Measurements from ENCODE around the gene ANKFY1. TPM values are rescaled to one million over a fixed set of nuclear protein-coding genes. Genes with fewer than 3 reads are reported as not detected.
"Not testable (repeated sequence)": the region's sequence is repeated elsewhere in the genome, so short reads cannot be mapped to it uniquely, and the experiment has no call there.

Gene ANKFY1
- total and polyA plus RNA-seq, 7 donors, result 6.0 to 68.0 (median 52.6) TPM

- Histone ChIP-seq H3K36me3 (peaks cover 9 to 66% (median 26%) of the 10 kb centered on the region in 4 donors), H3K4me1 (peaks cover 0 to 15% (median 7%) of the 10 kb centered on the region in 4 donors), H3K27me3 (no peaks in the 10 kb centered on the region), H3K9me3 (no peaks in the 10 kb centered on the region), H3K4me3 (no peak overlapping the region), H3K27ac (peak overlapping the region in 1 of 4 donors; percentile 39)
- DNase-seq, result no peak
- intact Hi-C loops (cut with DNase I), result no loop called here
- TF ChIP-seq, protein P1, sequence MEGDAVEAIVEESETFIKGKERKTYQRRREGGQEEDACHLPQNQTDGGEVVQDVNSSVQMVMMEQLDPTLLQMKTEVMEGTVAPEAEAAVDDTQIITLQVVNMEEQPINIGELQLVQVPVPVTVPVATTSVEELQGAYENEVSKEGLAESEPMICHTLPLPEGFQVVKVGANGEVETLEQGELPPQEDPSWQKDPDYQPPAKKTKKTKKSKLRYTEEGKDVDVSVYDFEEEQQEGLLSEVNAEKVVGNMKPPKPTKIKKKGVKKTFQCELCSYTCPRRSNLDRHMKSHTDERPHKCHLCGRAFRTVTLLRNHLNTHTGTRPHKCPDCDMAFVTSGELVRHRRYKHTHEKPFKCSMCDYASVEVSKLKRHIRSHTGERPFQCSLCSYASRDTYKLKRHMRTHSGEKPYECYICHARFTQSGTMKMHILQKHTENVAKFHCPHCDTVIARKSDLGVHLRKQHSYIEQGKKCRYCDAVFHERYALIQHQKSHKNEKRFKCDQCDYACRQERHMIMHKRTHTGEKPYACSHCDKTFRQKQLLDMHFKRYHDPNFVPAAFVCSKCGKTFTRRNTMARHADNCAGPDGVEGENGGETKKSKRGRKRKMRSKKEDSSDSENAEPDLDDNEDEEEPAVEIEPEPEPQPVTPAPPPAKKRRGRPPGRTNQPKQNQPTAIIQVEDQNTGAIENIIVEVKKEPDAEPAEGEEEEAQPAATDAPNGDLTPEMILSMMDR (IDR thresholded peaks at IDR 0.05), result no peak
- 84 to 89% methylated on average over 7 of the region's 7 CpGs for WGBS, 2 donors
These were observed 64.8 kb downstream of the ANKFY1 start for GRCh38 chr17:4198995-4199394.

GRCh38 chr17:4195306-4195705 lies 68.5 kb downstream of the ANKFY1 start:
- H3K9me3 ChIP-seq, result no peaks in the 10 kb centered on the region
- H3K4me1 ChIP-seq, result peaks cover 0 to 11% (median 3%) of the 10 kb centered on the region in 4 donors
- intact Hi-C loops (cut with DNase I), result no loop called here
- peaks cover 9 to 86% (median 27%) of the 10 kb centered on the region in 4 donors for H3K36me3 ChIP-seq
- no peak for TF ChIP-seq POLR2AphosphoS5 (IDR thresholded peaks at IDR 0.05)
- TF ChIP-seq POLR2A (IDR thresholded peaks at IDR 0.05), result no peak
- no peak for TF ChIP-seq EP300 (IDR thresholded peaks at IDR 0.05)
- TF ChIP-seq, protein P1 (IDR thresholded peaks at IDR 0.05), result no peak
- no peak overlapping the region for H3K4me3 ChIP-seq
- WGBS, 2 donors, result 90 to 97% methylated on average over 10 of the region's 10 CpGs
- H3K27me3 ChIP-seq, result no peaks in the 10 kb centered on the region
- no peak for DNase-seq
- H3K27ac ChIP-seq, result peak overlapping the region in 2 of 4 donors; percentile 19 to 25

- H3K4me1 ChIP-seq, result peaks cover 0 to 9% (median 3%) of the 10 kb centered on the region in 4 donors
- no peak for DNase-seq
- H3K9me3 ChIP-seq, result no peaks in the 10 kb centered on the region
- TF ChIP-seq POLR2A (IDR thresholded peaks at IDR 0.05) (no peak), EP300 (IDR thresholded peaks at IDR 0.05) (no peak), POLR2AphosphoS5 (IDR thresholded peaks at IDR 0.05) (no peak)
- TF ChIP-seq, protein P1 (IDR thresholded peaks at IDR 0.05), result no peak
- peaks cover 9 to 86% (median 27%) of the 10 kb centered on the region in 4 donors for H3K36me3 ChIP-seq
- peak overlapping the region in 1 of 4 donors; percentile 25 for H3K27ac ChIP-seq
- WGBS, 2 donors, result 91 to 93% methylated on average over 15 of the region's 15 CpGs
- no peaks in the 10 kb centered on the region for H3K27me3 ChIP-seq
- intact Hi-C loops (cut with DNase I), result no loop called here
- no peak overlapping the region for H3K4me3 ChIP-seq
These were observed 69.0 kb downstream of the ANKFY1 start for GRCh38 chr17:4194796-4195195.

DNA sequence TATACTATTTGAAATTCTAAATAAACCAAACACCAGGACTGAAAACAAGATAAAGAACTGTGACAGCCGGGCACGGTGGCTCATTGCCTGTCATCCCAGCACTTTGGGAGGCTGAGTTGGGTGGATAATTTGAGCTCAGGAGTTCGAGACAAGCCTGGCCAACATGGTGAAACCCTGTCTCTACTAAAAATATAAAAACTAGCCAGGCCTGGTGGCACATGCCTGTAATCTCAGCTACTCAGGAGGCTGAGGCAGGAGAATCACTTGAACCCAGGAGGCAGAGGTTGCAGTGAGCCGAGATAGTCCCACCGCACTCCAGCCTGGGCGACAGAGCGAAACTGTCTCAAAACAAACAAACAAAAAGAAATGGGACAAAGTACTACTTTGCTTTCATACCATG lies 73.0 kb downstream of the ANKFY1 start:
- WGBS, 2 donors, result 92 to 94% methylated on average over 7 of the region's 7 CpGs
- DNase-seq; H3K4me1 ChIP-seq; H3K9me3 ChIP-seq; H3K27ac ChIP-seq; intact Hi-C loops (cut with DNase I); H3K4me3 ChIP-seq; H3K27me3 ChIP-seq: not testable (repeated sequence)
- peaks cover 21 to 89% (median 47%) of the 10 kb centered on the region in 4 donors for H3K36me3 ChIP-seq

GRCh38 chr17:4189280-4189679 lies 74.5 kb downstream of the ANKFY1 start:
- no peaks in the 10 kb centered on the region for H3K9me3 ChIP-seq
- H3K4me3 ChIP-seq, result no peak overlapping the region
- H3K27ac ChIP-seq, result no peak overlapping the region
- H3K27me3 ChIP-seq, result no peaks in the 10 kb centered on the region
- no peak for DNase-seq
- intact Hi-C loops (cut with DNase I), result no loop called here
- TF ChIP-seq POLR2A (IDR thresholded peaks at IDR 0.05) (no peak), EP300 (IDR thresholded peaks at IDR 0.05) (no peak), POLR2AphosphoS5 (IDR thresholded peaks at IDR 0.05) (no peak)
- TF ChIP-seq, protein P1 (IDR thresholded peaks at IDR 0.05), result no peak
- WGBS, 2 donors, result 65 to 93% methylated on average over 10 of the region's 10 CpGs
- H3K36me3 ChIP-seq, result peaks cover 27 to 90% (median 48%) of the 10 kb centered on the region in 4 donors
- no peaks in the 10 kb centered on the region for H3K4me1 ChIP-seq
